Hippocampal formation (tissue), 2 donors: ENCODE measurements around the gene ANKZF1.

Experiments
- DNase-seq, 2 donors: peaks; one replicate each; lab custom pipeline; 2025; lab: John Stamatoyannopoulos, UW

Gene ANKZF1

GRCh38 chr2:219228041-219228910 is 1.3 kb upstream of the ANKZF1 start:
- no peak for DNase-seq

GRCh38 chr2:219228911-219229304 is 698 bp upstream of the ANKZF1 start:
- no peak for DNase-seq

DNA sequence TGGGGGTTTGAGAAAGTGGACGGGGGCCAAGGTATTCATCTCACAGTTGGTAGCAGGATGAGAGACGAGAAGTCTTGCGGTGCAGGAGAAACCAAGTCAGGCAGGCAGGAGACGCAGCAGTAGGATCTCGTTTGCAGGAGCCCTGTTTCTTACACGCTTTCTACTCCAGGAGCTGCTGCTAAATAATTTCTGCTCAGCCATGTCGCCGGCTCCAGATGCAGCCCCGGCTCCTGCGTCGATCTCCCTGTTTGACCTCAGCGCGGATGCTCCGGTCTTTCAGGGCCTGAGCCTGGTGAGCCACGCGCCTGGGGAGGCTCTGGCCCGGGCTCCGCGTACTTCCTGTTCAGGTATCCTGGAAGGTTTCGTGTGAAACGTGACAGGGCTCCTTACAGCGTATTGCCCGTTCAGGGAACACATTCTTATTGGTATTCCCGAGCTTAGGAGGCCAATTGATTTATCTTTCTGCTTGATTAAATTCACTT is 494 bp downstream of the ANKZF1 start:
- DNase-seq, result no peak

DNA sequence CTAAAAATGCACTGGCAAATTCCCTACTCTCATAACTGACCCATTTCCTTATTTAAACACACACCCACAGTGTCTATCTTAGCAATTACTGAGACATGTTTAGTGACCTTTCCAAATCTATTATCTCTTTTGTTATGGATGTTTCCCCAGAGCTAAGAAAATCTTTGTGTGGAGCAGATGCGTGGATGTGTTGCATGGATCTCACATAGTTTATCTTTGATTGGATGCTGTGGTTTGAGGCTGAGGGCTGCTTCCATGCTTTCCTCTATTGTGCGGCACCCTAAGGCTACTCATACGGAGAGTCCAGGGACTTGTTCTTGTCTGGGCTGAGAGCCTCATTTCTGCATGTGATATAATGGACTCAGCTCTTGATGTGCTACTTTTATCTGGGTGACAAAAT is 4.7 kb downstream of the ANKZF1 start:
- DNase-seq, result no peak

DNA sequence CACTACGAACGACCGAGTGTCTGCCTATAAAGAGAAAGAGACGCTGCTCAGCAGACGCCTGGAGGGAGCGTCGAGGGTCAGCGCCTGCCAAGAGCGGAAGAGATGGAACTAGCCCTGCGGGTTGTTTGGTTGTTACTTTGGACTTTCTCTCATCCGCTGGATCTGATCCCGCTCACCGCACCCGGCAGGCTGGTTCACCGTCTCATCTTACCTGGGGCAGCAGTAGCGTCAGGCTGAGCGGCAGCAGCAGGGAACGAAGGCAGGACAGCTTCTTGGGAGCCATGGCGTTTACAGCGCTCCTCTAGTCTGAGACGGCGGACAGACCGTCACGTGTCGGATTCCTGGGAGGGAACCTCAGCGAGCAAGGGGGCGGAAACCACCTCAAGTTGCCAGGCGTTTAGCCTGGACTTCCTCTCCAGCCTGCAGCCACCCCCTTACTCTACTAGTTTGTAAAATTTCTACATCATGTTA is 13.7 kb downstream of the ANKZF1 start:
- DNase-seq, result no peak

DNA sequence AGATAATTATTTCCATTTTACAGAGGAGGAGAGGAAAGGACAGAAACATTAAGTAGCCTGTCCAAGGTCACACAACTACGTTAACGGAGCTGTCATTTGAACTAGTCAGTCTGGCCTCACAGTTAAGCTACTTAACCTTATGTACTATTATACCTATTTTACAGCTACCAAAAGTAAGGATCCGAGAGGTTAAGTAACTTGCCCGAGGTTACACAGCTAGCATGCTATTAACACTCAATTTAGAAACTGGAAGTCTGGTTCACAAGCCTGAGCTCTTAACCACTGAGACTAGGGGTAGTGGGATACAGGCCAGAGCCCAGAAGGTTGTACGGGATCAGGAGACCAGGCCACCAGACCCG is 15.2 kb downstream of the ANKZF1 start:
- DNase-seq, result no peak

- peak; percentile 80 to 90 for DNase-seq
Measured at GRCh38 chr2:219245148-219245898, 15.7 kb downstream of the ANKZF1 start, which contains the start of the genes GLB1L and STK16. TSS of gene GLB1L (minus strand) at chr2:219245444. CDS start at chr2:219243573, 1,871 bp downstream. TSS of gene STK16 (plus strand) at chr2:219245479. CDS start at chr2:219246000, 521 bp downstream.

- no peak for DNase-seq
Measured at GRCh38 chr2:219245899-219246230, 16.3 kb downstream of the ANKZF1 start.

DNA sequence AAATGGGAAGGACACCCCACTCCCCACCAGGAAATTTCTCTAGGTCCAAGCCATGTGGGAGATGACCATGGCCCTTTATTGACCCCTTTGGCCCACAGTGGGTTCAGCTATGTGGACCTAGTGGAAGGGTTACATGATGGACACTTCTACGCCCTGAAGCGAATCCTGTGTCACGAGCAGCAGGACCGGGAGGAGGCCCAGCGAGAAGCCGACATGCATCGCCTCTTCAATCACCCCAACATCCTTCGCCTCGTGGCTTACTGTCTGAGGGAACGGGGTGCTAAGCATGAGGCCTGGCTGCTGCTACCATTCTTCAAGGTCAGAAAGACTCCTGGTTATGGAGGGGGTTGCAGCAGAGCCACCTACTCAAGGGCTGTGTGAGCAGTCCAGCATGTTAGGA is 17.0 kb downstream of the ANKZF1 start:
- no peak for DNase-seq

DNA sequence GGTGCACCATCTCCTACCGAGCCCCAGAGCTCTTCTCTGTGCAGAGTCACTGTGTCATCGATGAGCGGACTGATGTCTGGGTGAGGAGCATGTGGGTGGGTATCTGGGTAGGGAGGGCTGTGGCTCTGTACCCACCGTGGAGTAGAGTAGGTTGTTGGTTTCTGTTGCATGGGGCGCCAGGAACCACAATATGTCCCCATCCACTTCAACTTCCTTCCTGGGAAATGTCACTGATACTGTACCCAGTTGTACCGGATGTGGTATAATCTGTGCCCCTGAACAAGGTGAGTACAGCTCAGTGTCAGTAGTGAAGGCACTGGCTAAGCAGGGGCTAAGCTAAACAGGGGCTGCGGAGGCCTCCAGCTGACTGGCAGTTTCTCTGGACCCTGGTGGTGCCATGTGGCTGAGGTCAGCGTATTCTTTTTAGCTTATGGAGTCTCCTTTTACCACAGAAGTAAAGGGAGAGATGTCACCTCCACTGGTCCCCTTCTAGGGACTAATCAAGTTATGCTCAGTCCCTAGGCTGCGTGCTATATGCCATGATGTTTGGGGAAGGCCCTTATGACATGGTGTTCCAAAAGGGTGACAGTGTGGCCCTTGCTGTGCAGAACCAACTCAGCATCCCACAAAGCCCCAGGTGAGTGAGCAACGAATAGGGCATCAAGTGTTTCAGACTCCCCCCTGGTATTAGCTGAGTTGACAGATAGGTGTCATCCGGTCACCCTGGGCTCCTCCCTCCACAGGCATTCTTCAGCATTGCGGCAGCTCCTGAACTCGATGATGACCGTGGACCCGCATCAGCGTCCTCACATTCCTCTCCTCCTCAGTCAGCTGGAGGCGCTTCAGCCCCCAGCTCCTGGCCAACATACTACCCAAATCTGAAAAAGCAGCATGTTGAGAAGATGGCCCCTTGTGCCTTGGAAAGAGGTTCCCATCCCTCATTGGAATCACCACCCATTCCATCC is 18.4 kb downstream of the ANKZF1 start:
- no peak for DNase-seq

DNA sequence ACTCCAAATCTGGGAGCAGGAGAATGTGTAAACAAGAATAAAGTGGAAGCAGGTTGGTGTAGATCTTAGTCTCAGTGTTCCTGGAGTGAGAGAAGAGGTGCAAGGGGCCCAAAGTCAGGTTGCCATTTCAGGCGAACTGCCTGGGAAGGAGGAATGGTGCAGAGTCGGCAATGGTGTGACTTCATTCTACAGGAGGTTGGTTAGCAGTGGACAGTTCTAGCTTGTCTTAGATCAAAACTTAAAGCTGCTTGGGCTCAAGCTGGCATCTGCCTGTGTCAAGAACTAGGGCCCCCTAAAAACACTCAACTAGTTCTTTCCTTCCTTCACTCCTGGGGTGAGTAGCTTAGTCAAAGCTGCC is 19.2 kb downstream of the ANKZF1 start:
- no peak for DNase-seq

GRCh38 chr2:219249203-219249980 is 19.8 kb downstream of the ANKZF1 start:
- DNase-seq, result peak; percentile 53 to 67

DNA sequence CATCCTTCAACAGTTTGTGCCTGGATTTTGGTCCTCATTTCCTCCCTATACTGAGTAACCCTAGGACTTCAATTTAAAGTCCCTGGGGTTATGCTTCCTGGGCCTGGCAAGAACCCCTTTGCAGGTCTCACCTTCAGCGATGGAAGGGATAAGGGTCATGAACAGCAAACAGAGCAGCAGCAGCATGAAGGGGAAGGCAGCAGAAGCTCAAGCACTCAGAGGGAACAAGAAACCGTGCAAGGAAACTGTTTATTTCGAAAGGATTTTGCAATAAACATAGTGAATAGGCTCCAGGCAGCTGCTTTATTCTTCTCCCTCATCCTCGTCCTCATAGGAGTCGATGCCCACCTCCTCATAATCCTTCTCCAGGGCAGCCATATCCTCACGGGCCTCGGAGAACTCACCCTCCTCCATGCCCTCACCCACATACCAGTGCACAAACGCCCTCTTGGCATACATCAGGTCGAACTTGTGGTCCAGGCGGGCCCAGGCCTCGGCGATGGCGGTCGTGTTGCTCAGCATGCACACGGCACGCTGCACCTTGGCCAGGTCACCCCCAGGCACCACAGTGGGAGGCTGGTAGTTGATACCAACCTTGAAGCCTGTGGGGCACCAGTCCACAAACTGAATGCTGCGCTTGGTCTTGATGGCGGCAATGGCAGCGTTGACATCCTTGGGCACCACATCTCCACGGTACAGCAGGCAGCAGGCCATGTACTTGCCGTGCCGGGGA is 20.6 kb downstream of the ANKZF1 start:
- DNase-seq, result no peak

DNA sequence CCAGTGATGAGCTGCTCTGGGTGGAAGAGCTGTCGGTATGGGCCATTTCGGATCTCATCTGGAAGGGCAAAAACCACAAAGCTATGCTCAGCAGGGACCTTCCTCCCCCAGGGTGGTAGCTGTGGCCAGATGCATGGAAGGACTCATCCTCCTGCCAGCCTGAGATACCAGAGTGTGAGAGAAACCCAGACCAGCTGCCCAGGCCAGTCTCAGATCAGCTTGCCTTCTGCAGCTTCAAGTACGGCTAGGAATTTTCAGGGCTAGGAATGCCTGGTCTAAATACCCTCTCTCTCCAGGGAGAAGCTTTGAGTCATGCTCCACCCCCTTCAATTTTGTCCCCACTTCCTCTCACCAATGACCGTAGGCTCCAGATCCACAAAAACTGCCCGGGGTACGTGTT is 22.1 kb downstream of the ANKZF1 start:
- no peak for DNase-seq

GRCh38 chr2:219252084-219252483 is 22.5 kb downstream of the ANKZF1 start:
- DNase-seq, result no peak

DNA sequence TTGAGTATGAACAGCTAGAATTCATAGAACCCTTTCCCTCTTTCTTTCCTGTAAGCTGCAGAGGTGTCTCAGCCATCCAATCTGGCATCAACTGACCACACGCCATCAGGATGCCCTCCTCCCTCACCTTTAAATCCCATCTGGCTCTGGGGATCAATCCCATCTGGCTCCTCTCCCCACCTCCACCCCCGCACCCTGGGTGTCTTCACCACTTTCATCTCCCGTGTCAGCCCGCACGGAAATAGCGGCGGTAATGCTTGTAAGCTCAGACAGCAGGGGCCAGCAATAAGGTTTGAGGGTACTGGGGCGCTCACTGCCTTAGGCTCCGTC is 22.9 kb downstream of the ANKZF1 start:
- DNase-seq, result no peak

DNA sequence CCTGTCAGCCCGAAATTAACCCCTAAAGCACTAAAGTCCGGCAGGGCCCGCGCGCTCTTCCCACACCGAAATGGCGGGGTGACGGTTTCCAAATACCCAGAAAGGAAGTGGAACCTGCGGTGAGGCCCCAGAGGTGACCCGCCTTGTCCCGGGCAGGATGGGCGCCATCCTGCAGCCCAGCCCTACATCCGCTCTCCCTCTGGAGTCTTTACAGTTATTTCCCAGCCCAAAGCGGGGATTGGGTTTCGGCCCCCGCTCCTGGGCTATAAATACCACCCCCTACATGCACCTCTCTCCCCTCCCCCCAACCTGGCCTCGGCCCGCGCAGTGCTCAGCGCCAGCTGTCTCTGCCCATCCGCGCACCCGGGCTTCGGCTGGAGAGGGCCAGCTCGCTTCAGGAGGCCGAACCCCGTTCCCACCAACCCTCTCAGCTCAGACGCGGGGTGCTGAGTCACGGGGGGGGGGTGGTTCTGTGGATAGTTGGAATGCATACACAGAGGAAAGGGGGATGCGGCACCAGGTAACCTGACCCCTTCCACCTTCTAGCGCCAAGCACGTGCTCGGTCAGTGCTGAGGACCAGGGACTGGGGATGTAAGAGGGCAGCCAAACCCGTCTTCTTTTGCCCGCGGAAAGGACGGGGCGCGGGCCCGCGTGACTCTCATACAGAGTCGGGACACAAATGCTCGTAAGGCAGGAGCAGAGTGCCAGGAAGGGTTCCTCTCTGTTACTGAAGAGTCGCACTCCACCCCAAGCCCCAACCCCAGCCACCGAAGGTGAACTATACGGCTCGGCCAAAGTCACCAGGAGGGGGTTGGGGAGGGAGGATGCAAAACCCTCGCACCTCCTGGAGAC is 23.5 kb downstream of the ANKZF1 start, which contains the start of gene TUBA4B:
TUBA4B (plus strand) TSS at position 344 of the 853 bp plus-strand sequence; CDS start at position 509, 165 bp downstream.
- DNase-seq, result no peak

GRCh38 chr2:219253753-219254589 is 24.4 kb downstream of the ANKZF1 start, which contains the start of gene TUBA4A:
TSS of gene TUBA4A (minus strand) at chr2:219253918. CDS start at chr2:219253858, 60 bp downstream.
- DNase-seq, result peak; percentile 71 to 72
